Right lobe of liver (tissue), 4 donors: Measurements from ENCODE around the gene MACROD1.

Source experiments
- POLR2A ChIP-seq: fragments of 450-650 bp; IDR thresholded peaks from one replicate; pipeline ENCODE4 v1.6.1; 2017; ENCODE audit warnings: antibody characterized with exemption, mild to moderate bottlenecking
- TF ChIP-seq, protein P1 (sequence below), 4 donors: fragments of 200-600 bp in 3 of 4; fragments of 450-650 bp in 1 of 4; IDR thresholded peaks; one replicate each; pipeline versions ENCODE4 v1.5.1 to v1.8.0; 2016 to 2022; ENCODE audit warnings: antibody characterized with exemption in 4 of 4, mild to moderate bottlenecking in 2 of 4
- donor health status: DM: no; HTN: no; CAD: no.
- donor health status: DM: no; HTN: no; CAD: no.
- donor health status: DM: no; HTN: yes; CAD: no.

DNA sequence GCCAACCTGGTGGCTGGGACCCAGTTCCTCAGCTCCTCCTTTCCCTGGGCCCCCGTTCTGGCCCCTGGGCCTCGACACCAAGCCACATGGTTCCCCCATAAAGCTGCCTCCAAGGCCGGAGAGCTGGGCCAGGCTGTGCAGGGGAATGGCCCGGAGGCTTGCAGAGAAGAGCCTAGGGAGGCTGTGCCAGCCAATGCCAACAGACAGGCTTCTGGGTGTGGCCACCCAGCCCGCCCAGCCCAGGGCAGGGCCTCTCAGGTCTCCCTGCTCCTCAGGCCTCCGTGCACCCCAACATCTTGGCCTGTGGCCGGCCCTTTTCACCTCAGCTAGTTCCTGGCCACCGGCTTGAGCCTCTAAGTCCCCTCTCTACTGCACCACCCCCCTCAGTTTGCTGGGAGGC lies 147.6 kb downstream of the MACROD1 start:
- TF ChIP-seq, protein P1, sequence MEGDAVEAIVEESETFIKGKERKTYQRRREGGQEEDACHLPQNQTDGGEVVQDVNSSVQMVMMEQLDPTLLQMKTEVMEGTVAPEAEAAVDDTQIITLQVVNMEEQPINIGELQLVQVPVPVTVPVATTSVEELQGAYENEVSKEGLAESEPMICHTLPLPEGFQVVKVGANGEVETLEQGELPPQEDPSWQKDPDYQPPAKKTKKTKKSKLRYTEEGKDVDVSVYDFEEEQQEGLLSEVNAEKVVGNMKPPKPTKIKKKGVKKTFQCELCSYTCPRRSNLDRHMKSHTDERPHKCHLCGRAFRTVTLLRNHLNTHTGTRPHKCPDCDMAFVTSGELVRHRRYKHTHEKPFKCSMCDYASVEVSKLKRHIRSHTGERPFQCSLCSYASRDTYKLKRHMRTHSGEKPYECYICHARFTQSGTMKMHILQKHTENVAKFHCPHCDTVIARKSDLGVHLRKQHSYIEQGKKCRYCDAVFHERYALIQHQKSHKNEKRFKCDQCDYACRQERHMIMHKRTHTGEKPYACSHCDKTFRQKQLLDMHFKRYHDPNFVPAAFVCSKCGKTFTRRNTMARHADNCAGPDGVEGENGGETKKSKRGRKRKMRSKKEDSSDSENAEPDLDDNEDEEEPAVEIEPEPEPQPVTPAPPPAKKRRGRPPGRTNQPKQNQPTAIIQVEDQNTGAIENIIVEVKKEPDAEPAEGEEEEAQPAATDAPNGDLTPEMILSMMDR (IDR thresholded peaks at IDR 0.05), result no peak
- TF ChIP-seq POLR2A, result no peak
